Activated B cell treated with CpG ODN at 0.5 μM for 24 hours (primary cell): Measurements from ENCODE around the gene FRMD3. TPM values are rescaled to one million over a fixed set of nuclear protein-coding genes. Genes with fewer than 3 reads are reported as not detected.

Source experiments
- ATAC-seq: fragments of 200-7000 bp; cut with Tn5 transposase; one replicate; pipeline ENCODE4 v1.10.0; 2021; ENCODE audit warnings: low read depth, mild to moderate bottlenecking, moderate library complexity
- CTCF ChIA-PET: fragments of 350-600 bp; sonication (Branson Sonifier 250); formaldehyde crosslinking; loops from one replicate; lab custom pipeline; 2021; ENCODE audit warnings: antibody characterized with exemption; lab: Charles Lee
- POLR2A ChIA-PET: fragments of 350-600 bp; sonication (Branson Sonifier 250); formaldehyde crosslinking; loops from one replicate; lab custom pipeline; 2021; ENCODE audit warnings: antibody characterized with exemption; lab: Charles Lee
- DNase-seq: peaks from one replicate; pipeline ENCODE4 v3.0.0; 2022
- H3K27ac Mint-ChIP-seq: one replicate; pipeline ENCODE4 v1.8.0; 2020; ENCODE audit warnings: mixed read lengths
- H3K27me3 Mint-ChIP-seq: one replicate; pipeline ENCODE4 v1.8.0; 2021; ENCODE audit warnings: mixed read lengths
- H3K36me3 Mint-ChIP-seq: one replicate; pipeline ENCODE4 v1.8.0; 2021; ENCODE audit warnings: low read depth, mixed read lengths
- H3K4me1 Mint-ChIP-seq: one replicate; pipeline ENCODE4 v1.8.0; 2021; ENCODE audit warnings: mixed read lengths
- H3K4me3 Mint-ChIP-seq: one replicate; pipeline ENCODE4 v1.8.0; 2020; ENCODE audit warnings: mild to moderate bottlenecking, mixed read lengths
- H3K9me3 Mint-ChIP-seq: one replicate; pipeline ENCODE4 v1.8.0; 2020; ENCODE audit warnings: mixed read lengths
- CTCF ChIP-seq: fragments of 200-600 bp; IDR thresholded peaks from one replicate; pipeline ENCODE4 v1.8.0; 2022; ENCODE audit warnings: antibody characterized with exemption, mild to moderate bottlenecking
- intact Hi-C: fragments of 100-400 bp; cut with micrococcal nuclease; formaldehyde crosslinking; loops from one replicate; pipeline ENCODE4 v1.15.1; 2024
- total RNA-seq: library from RNA; stranded (reverse); gene quantifications from 2 replicates; pipeline ENCODE4 v1.2.3, GENCODE V29; 2022

Gene FRMD3
- total RNA-seq, 1 donor from 2014 or later = 0.91 TPM

GRCh38 chr9:83339435-83339834 lies 198.8 kb downstream of the FRMD3 start:
- Mint-ChIP-seq H3K9me3 (no peaks in the 10 kb centered on the region), H3K36me3 (no peaks in the 10 kb centered on the region), H3K27me3 (no peaks in the 10 kb centered on the region), H3K4me1 (no peaks in the 10 kb centered on the region), H3K4me3 (no peak overlapping the region), H3K27ac (no peak overlapping the region)
- ATAC-seq = no peak
- DNase-seq = no peak
- TF ChIP-seq CTCF = no peak
- ChIA-PET POLR2A (no interaction called here), CTCF (no interaction called here)
- intact Hi-C loops = no loop called here

GRCh38 chr9:83336706-83337105 lies 201.5 kb downstream of the FRMD3 start:
- ChIA-PET CTCF (interaction anchor here (1.3 kb wide), 1 partner anchor 9 kb away, joined by 3 read pairs; no protein-coding TSS in a partner anchor), POLR2A (no interaction called here)
- Mint-ChIP-seq H3K27ac (no peak overlapping the region), H3K4me1 (no peaks in the 10 kb centered on the region), H3K36me3 (no peaks in the 10 kb centered on the region), H3K9me3 (no peaks in the 10 kb centered on the region), H3K27me3 (no peaks in the 10 kb centered on the region), H3K4me3 (no peak overlapping the region)
- intact Hi-C loops = no loop called here
- ATAC-seq (no peak), DNase-seq (no peak)
- no peak for TF ChIP-seq CTCF

- POLR2A ChIA-PET = no interaction called here
- Mint-ChIP-seq H3K4me1 (no peaks in the 10 kb centered on the region), H3K27ac (no peak overlapping the region), H3K36me3 (no peaks in the 10 kb centered on the region), H3K27me3 (no peaks in the 10 kb centered on the region), H3K4me3 (no peak overlapping the region), H3K9me3 (no peaks in the 10 kb centered on the region)
- ATAC-seq (peak; percentile 21), DNase-seq (peak; percentile 24)
- no peak for TF ChIP-seq CTCF
- CTCF ChIA-PET = interaction anchor here (0.8 to 3.5 kb wide), 10 partner anchors 9 to 578 kb away, joined by 3 to 34 read pairs (median 4); no protein-coding TSS in a partner anchor
- intact Hi-C loops = loop anchor here (2.0 kb wide), 1 partner anchor 578 kb away; no protein-coding TSS in a partner anchor
Measured at GRCh38 chr9:83334320-83334719, 203.9 kb downstream of the FRMD3 start.

GRCh38 chr9:83330207-83331196 lies 207.7 kb downstream of the FRMD3 start:
- no peak overlapping the region for H3K27ac Mint-ChIP-seq
- POLR2A ChIA-PET = no interaction called here
- no peaks in the 10 kb centered on the region for H3K4me1 Mint-ChIP-seq
- H3K4me3 Mint-ChIP-seq = no peak overlapping the region
- CTCF ChIA-PET = interaction anchor here (1.4 kb wide), 1 partner anchor 214 kb away, joined by 4 read pairs; no protein-coding TSS in a partner anchor
- no peaks in the 10 kb centered on the region for H3K36me3 Mint-ChIP-seq
- intact Hi-C loops = no loop called here
- TF ChIP-seq CTCF = no peak
- ATAC-seq = no peak
- no peak for DNase-seq
- H3K27me3 Mint-ChIP-seq = no peaks in the 10 kb centered on the region
- no peaks in the 10 kb centered on the region for H3K9me3 Mint-ChIP-seq
